ENCODE data around the gene SLC49A4. TPM values are rescaled to one million over a fixed set of nuclear protein-coding genes. Genes with fewer than 3 reads are reported as not detected.

Gene SLC49A4
- total and polyA plus RNA-seq, 2 of the 13 experiments (the other 11 are each of a cell fraction or from before 2014, with no cell fraction given), result 6.5 to 16.3 TPM

DNA sequence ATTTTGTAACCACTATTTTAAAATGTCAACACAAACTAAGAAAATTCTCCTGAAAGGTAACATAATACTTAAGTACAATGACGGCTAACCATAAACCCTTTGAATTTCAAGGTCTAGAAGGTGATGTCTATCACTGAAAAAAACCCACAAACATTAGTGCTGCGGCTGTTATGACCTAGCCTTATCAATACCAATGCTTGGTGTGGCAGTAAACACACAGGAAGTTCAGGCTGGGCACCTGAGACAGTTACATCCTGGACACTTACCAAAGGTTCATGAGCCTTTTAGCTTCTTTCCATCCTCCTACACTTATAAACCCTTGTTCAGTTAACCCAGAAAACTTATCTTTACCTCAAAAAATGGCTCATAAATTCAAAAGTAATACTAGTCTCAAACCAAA lies 7.0 kb upstream of the SLC49A4 start:
- no peak overlapping the region for H3K9ac ChIP-seq (ENCODE audit: insufficient read depth, low read depth, low read length)
- TF ChIP-seq, protein P1, sequence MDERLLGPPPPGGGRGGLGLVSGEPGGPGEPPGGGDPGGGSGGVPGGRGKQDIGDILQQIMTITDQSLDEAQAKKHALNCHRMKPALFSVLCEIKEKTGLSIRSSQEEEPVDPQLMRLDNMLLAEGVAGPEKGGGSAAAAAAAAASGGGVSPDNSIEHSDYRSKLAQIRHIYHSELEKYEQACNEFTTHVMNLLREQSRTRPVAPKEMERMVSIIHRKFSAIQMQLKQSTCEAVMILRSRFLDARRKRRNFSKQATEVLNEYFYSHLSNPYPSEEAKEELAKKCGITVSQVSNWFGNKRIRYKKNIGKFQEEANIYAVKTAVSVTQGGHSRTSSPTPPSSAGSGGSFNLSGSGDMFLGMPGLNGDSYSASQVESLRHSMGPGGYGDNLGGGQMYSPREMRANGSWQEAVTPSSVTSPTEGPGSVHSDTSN (CRISPR knock-in tag; IDR thresholded peaks at IDR 0.05), result no peak
- no peak for TF ChIP-seq ZNF260 (CRISPR knock-in tag; IDR thresholded peaks at IDR 0.05; ENCODE audit: borderline replicate concordance, low read depth)
- no peak for TF ChIP-seq ZNF501 (CRISPR knock-in tag; IDR thresholded peaks at IDR 0.05)
- no peak for TF ChIP-seq ZNF160 (CRISPR knock-in tag; IDR thresholded peaks at IDR 0.05)
- TF ChIP-seq ZNF24 (IDR thresholded peaks at IDR 0.05), result no peak
- TF ChIP-seq, protein P2, sequence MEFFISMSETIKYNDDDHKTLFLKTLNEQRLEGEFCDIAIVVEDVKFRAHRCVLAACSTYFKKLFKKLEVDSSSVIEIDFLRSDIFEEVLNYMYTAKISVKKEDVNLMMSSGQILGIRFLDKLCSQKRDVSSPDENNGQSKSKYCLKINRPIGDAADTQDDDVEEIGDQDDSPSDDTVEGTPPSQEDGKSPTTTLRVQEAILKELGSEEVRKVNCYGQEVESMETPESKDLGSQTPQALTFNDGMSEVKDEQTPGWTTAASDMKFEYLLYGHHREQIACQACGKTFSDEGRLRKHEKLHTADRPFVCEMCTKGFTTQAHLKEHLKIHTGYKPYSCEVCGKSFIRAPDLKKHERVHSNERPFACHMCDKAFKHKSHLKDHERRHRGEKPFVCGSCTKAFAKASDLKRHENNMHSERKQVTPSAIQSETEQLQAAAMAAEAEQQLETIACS (CRISPR knock-in tag; IDR thresholded peaks at IDR 0.05), result no peak
- no peak for TF ChIP-seq ZNF83 (CRISPR knock-in tag; IDR thresholded peaks at IDR 0.05; ENCODE audit: borderline replicate concordance)
- no peak for TF ChIP-seq ZNF333 (CRISPR knock-in tag; IDR thresholded peaks at IDR 0.05; ENCODE audit: borderline replicate concordance)
- TF ChIP-seq ZEB1 (IDR thresholded peaks at IDR 0.05; ENCODE audit: insufficient replicate concordance, low read depth), result no peak
- TF ChIP-seq KDM2A (CRISPR knock-in tag; IDR thresholded peaks at IDR 0.05; ENCODE audit: borderline replicate concordance, low read depth), result no peak
- TF ChIP-seq U2AF1 (optimal IDR thresholded peaks at IDR 0.05; ENCODE audit: low read depth, low read length), result no peak
- no peak for TF ChIP-seq RFXANK (CRISPR knock-in tag; IDR thresholded peaks at IDR 0.05)
- TF ChIP-seq ZKSCAN5 (CRISPR knock-in tag; IDR thresholded peaks at IDR 0.05), result no peak
- no peak for TF ChIP-seq CC2D1A (CRISPR knock-in tag; IDR thresholded peaks at IDR 0.05)
- H2AFZ ChIP-seq (ENCODE audit: low read length), result no peak overlapping the region
- ChIA-PET POLR2A (no interaction called here), CTCF (ENCODE audit: low intra/inter-chr PET ratio, low total read pairs) (no interaction called here)
- no peak overlapping the region for H3K27ac ChIP-seq (ENCODE audit: extremely low read length, insufficient read depth, low read length)
- H3K36me3 ChIP-seq (replicated peaks in 1 of 2; ENCODE audit: control insufficient read depth in 1 of 2, insufficient read depth in 2 of 2, low read length in 2 of 2), result no peaks in the 10 kb centered on the region; a peak in 1 of 5 replicates
- no peaks in the 10 kb centered on the region for H4K20me1 ChIP-seq (ENCODE audit: insufficient read depth, low read length)
- no peaks in the 10 kb centered on the region for H3K79me2 ChIP-seq (ENCODE audit: insufficient read depth, low read length)
- DNase-seq (ENCODE audit: low spot score), result no peak
- FAIRE-seq, result no peak
- H3K9me3 ChIP-seq (ENCODE audit: low read length), result no peaks in the 10 kb centered on the region
- intact Hi-C loops (cut with micrococcal nuclease; ENCODE audit: unreplicated experiment), result no loop called here
- H3K27me3 ChIP-seq (ENCODE audit: control insufficient read depth in 1 of 2, insufficient read depth in 2 of 2, low read length in 2 of 2), result no peaks in the 10 kb centered on the region
- peaks cover 39% of the 10 kb centered on the region for H3K4me1 ChIP-seq (ENCODE audit: insufficient read depth, low read length)
- WGBS (ENCODE audit: low lambda C conversion rate), result 84% methylated on average over 2 of the region's 2 CpGs
- no TSS peak for BruUV-seq (replicated peaks)
- H3K4me3 ChIP-seq (replicated peaks in 1 of 3; ENCODE audit: insufficient read depth in 1 of 3, low read depth in 2 of 3, low read length in 3 of 3), result no peak overlapping the region
- in situ Hi-C loops (cut with HindIII; ENCODE audit: extremely low pct_ligation_motif_present, low pct_unique_long_range_greater_than_20kb), result no loop called here
- no peak overlapping the region for H3K4me2 ChIP-seq (ENCODE audit: low read depth, low read length)
- no peak for ATAC-seq

All from HepG2 (cell line).